Osteocyte (in vitro differentiated cells): Measurements from ENCODE around the gene HIKESHI. TPM values are rescaled to one million over a fixed set of nuclear protein-coding genes. Genes with fewer than 3 reads are reported as not detected.

Source experiments
- DNase-seq: peaks from one replicate; pipeline ENCODE4 v3.0.0; 2021; ENCODE audit warnings: mixed read lengths; ENCODE audit not compliant: unreplicated experiment; ENCODE audit errors: extremely low spot score
- H3K27ac Mint-ChIP-seq: one replicate; pipeline ENCODE4 v1.8.0; 2021; ENCODE audit warnings: mild to moderate bottlenecking, mixed read lengths; ENCODE audit not compliant: unreplicated experiment
- H3K27me3 Mint-ChIP-seq: one replicate; pipeline ENCODE4 v1.8.0; 2021; ENCODE audit warnings: mixed read lengths; ENCODE audit not compliant: unreplicated experiment
- H3K36me3 Mint-ChIP-seq: one replicate; pipeline ENCODE4 v1.8.0; 2021; ENCODE audit warnings: mixed read lengths; ENCODE audit not compliant: unreplicated experiment
- H3K4me1 Mint-ChIP-seq: one replicate; pipeline ENCODE4 v1.8.0; 2021; ENCODE audit warnings: mixed read lengths; ENCODE audit not compliant: unreplicated experiment
- H3K4me3 Mint-ChIP-seq: one replicate; pipeline ENCODE4 v1.8.0; 2021; ENCODE audit warnings: mild to moderate bottlenecking, moderate library complexity, mixed read lengths; ENCODE audit not compliant: unreplicated experiment
- H3K9me3 Mint-ChIP-seq: one replicate; pipeline ENCODE4 v1.8.0; 2021; ENCODE audit warnings: mixed read lengths; ENCODE audit not compliant: unreplicated experiment
- total RNA-seq: library from RNA; stranded (reverse); gene quantifications from 2 replicates; pipeline ENCODE4 v1.2.1, GENCODE V29; 2021
- TF ChIP-seq, protein P1 (sequence below): fragments of 200-600 bp; sonication (generic); IDR thresholded peaks from 2 replicates; pipeline ENCODE4 v1.5.0; 2021; ENCODE audit warnings: antibody characterized with exemption, mild to moderate bottlenecking, moderate library complexity

Gene HIKESHI
- total RNA-seq, 1 donor from 2014 or later, result 38.8 TPM

DNA sequence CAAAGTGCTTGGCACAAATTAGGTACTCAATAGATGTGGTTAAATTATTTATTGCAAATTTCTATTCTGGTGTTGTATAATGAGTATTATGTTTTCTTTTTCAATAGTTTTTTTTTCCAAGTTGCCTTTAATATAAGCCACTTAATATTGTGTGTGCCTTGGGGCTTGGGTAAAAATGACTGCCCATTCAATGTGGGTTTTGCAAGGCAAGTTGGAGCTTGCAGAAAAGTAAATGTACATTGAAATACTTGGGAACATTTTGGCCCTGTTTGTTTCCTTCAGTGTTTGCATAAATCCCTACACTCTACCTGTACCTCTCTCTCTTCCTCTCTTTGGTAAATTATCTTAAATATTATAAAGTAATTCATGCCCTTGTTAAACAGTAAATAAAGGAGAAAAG lies 70.5 kb downstream of the HIKESHI start:
- DNase-seq, result no peak
- no peak overlapping the region for H3K4me3 Mint-ChIP-seq
- no peak overlapping the region for H3K27ac Mint-ChIP-seq
- peaks cover 18% of the 10 kb centered on the region for H3K9me3 Mint-ChIP-seq
- peaks cover 2% of the 10 kb centered on the region for H3K36me3 Mint-ChIP-seq
- H3K27me3 Mint-ChIP-seq, result no peaks in the 10 kb centered on the region
- TF ChIP-seq, protein P1, sequence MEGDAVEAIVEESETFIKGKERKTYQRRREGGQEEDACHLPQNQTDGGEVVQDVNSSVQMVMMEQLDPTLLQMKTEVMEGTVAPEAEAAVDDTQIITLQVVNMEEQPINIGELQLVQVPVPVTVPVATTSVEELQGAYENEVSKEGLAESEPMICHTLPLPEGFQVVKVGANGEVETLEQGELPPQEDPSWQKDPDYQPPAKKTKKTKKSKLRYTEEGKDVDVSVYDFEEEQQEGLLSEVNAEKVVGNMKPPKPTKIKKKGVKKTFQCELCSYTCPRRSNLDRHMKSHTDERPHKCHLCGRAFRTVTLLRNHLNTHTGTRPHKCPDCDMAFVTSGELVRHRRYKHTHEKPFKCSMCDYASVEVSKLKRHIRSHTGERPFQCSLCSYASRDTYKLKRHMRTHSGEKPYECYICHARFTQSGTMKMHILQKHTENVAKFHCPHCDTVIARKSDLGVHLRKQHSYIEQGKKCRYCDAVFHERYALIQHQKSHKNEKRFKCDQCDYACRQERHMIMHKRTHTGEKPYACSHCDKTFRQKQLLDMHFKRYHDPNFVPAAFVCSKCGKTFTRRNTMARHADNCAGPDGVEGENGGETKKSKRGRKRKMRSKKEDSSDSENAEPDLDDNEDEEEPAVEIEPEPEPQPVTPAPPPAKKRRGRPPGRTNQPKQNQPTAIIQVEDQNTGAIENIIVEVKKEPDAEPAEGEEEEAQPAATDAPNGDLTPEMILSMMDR, result no peak
- peaks cover 9% of the 10 kb centered on the region for H3K4me1 Mint-ChIP-seq

DNA sequence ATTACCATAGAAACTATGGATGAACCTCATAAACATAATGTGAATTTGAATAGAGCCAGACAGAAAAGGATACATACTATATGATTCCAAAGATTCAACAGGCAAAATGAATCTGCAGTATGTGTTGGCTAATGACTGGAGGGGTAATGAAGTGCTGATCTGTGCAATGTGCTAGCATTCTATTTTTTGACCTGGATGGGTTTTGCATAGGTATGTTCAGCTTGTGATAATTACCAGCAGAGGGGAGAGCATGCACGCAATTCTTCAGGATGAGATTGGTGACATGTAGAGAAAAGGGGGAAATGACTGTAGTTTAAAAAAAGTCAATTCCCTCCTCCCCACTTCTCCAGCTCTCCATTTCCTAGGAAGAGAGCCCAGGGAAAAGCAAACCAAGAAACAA lies 72.0 kb downstream of the HIKESHI start:
- no peak for DNase-seq
- Mint-ChIP-seq H3K4me1 (peaks cover 9% of the 10 kb centered on the region), H3K4me3 (no peak overlapping the region), H3K27me3 (no peaks in the 10 kb centered on the region), H3K36me3 (peaks cover 2% of the 10 kb centered on the region), H3K27ac (no peak overlapping the region), H3K9me3 (peaks cover 18% of the 10 kb centered on the region)
- TF ChIP-seq, protein P1, result no peak

DNA sequence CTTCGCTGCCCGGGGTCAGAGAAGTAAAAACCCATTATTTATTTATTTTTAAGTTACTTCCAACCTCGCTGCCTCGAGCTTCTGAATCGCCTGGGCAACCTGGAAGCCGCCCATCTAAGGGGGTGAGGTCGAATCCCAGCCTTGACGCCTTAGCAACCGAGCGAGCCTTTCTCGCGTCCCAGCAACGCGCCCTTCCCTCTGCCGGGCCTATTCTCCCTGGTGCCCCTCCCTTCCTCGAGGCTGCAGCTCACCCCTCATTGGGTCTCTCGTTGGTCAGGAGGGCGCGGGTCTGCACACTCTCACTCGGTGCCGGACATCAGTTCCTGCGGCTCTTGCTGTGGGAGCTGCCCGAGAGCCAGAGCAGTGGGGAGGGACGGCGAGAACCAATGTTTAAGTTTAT lies 72.5 kb downstream of the HIKESHI start, which contains the start of gene CCDC81:
Gene CCDC81, plus strand, starts transcription at position 302 of the 400 bp plus-strand sequence. CDS start 277 bp downstream, outside the sequence.
- peaks cover 18% of the 10 kb centered on the region for H3K9me3 Mint-ChIP-seq
- no peak within 1 kb of the TSS for H3K27ac Mint-ChIP-seq
- H3K4me3 Mint-ChIP-seq, result no peak within 1 kb of the TSS
- DNase-seq, result no peak
- H3K4me1 Mint-ChIP-seq, result peaks cover 9% of the 10 kb centered on the region
- no peaks in the 10 kb centered on the region for H3K27me3 Mint-ChIP-seq
- peaks cover 2% of the 10 kb centered on the region for H3K36me3 Mint-ChIP-seq
- TF ChIP-seq, protein P1, result no peak

DNA sequence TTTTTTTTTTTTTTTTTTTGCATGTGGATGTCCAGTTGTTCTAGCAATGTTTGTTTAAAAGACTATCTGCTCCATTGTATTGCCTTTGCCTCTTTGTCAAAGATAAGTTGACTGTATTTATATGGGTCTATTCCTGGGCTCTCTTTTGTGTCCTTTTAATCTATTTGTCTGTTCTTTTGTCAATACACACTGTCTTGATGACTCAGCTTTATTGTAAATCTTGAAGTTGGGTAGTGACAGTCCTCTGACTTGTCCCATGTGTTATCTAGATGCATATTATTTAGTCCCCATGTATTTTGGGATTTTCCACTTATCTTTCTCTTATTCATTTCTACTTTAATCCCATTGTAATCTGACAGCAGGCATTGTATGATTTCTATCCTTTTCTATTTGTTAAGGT lies 75.9 kb downstream of the HIKESHI start:
- Mint-ChIP-seq H3K4me3 (no peak overlapping the region), H3K4me1 (peaks cover 4% of the 10 kb centered on the region), H3K36me3 (peaks cover 4% of the 10 kb centered on the region), H3K27ac (no peak overlapping the region), H3K9me3 (peaks cover 6% of the 10 kb centered on the region), H3K27me3 (no peaks in the 10 kb centered on the region)
- TF ChIP-seq, protein P1, result no peak
- DNase-seq, result no peak

DNA sequence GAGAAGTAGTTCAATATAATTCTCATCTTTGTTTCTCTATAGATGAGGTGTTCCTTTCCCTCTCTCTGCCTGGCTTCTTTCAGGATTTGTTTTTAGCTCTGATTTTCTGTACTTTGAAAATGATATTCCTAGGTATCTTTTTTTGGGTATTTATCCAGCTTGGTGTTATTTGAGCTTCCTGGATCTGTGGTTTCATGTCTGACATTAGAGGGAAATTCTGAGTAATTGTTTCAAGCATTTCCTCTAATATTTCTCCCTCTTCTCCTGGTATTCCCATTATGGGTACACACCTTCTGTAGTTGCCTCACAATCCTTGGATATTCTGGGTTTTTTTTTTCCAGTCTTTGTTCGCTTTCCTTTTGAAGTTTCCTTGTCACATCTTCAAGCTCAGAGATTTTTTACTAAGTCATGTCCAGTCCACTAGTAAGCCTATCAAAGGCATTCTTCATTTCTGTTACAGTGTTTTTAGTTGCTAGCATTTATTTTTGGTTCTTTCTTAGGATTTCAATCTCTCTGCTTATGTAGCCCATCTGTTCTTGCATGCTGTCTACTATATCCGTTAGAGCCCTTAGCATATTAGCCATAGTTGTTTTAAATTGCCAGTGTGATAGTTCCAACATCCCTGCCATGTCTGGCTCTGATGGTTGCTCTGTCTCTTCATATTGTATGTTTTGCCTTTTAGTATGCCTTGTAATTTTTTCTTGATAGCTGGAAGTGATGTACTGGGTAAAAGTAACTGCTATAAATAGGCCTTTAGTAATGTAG lies 78.4 kb downstream of the HIKESHI start:
- Mint-ChIP-seq H3K27me3 (no peaks in the 10 kb centered on the region), H3K4me1 (peaks cover 7% of the 10 kb centered on the region), H3K9me3 (peaks cover 6% of the 10 kb centered on the region), H3K4me3 (no peak overlapping the region), H3K36me3 (peaks cover 4% of the 10 kb centered on the region), H3K27ac (no peak overlapping the region)
- DNase-seq, result no peak
- TF ChIP-seq, protein P1, result no peak
